WTC11 (cell line): Measurements from ENCODE around the gene DNTT. TPM values are rescaled to one million over a fixed set of nuclear protein-coding genes. Genes with fewer than 3 reads are reported as not detected.

Experiments used
- ATAC-seq: fragments of 200-7000 bp; cut with Tn5 transposase; 2 replicates; pipeline ENCODE4 v1.10.0; 2021; ENCODE audit warnings: mild to moderate bottlenecking, moderate library complexity
- CTCF ChIA-PET: fragments of 300-600 bp; sonication (Branson Sonifier 250); formaldehyde crosslinking; loops from one replicate; lab custom pipeline; 2021; ENCODE audit warnings: antibody characterized with exemption; lab: Charles Lee
- POLR2A ChIA-PET: fragments of 350-600 bp; sonication (Branson Sonifier 250); formaldehyde crosslinking; loops from one replicate; lab custom pipeline; 2021; ENCODE audit warnings: antibody characterized with exemption; lab: Charles Lee
- DNase-seq: peaks from one replicate; pipeline ENCODE4 v3.0.0; 2021; ENCODE audit warnings: low spot score
- H3K27ac Mint-ChIP-seq: 2 replicates; pipeline ENCODE4 v1.8.0; 2021; ENCODE audit warnings: mixed read lengths
- H3K27me3 Mint-ChIP-seq: 2 replicates; pipeline ENCODE4 v1.8.0; 2021; ENCODE audit warnings: low read depth, mild to moderate bottlenecking, moderate library complexity, mixed read lengths
- H3K36me3 Mint-ChIP-seq: 2 replicates; pipeline ENCODE4 v1.8.0; 2021; ENCODE audit warnings: mixed read lengths
- H3K4me1 Mint-ChIP-seq: 2 replicates; pipeline ENCODE4 v1.8.0; 2022; ENCODE audit warnings: mixed read lengths
- H3K4me3 Mint-ChIP-seq: 2 replicates; pipeline ENCODE4 v1.8.0; 2021; ENCODE audit warnings: mild to moderate bottlenecking, moderate library complexity, mixed read lengths
- H3K9me3 Mint-ChIP-seq: 2 replicates; pipeline ENCODE4 v1.8.0; 2021; ENCODE audit warnings: mixed read lengths
- EMX1 ChIP-seq: fragments of 250-450 bp; sonication (Bioruptor Pico); IDR thresholded peaks from 2 replicates; pipeline ENCODE4 v1.8.0; 2021; ENCODE audit warnings: mild to moderate bottlenecking
- ETV6 ChIP-seq: sonication (generic); formaldehyde crosslinking; IDR thresholded peaks from 2 replicates; pipeline ENCODE4 v1.8.1; 2022; ENCODE audit warnings: mild to moderate bottlenecking, missing genetic modification reagents
- RELA ChIP-seq: sonication (generic); formaldehyde crosslinking; IDR thresholded peaks from 2 replicates; pipeline ENCODE4 v1.8.1; 2022; ENCODE audit warnings: missing genetic modification reagents, mild to moderate bottlenecking, borderline replicate concordance
- SP1 ChIP-seq: sonication (generic); formaldehyde crosslinking; conservative IDR thresholded peaks from 2 replicates; pipeline ENCODE4 v1.8.1; 2022; ENCODE audit warnings: missing genetic modification reagents
- TP53 ChIP-seq: sonication (generic); formaldehyde crosslinking; IDR thresholded peaks from 2 replicates; pipeline ENCODE4 v1.8.1; 2023; ENCODE audit warnings: mild to moderate bottlenecking, missing genetic modification reagents
- ZNF232 ChIP-seq: sonication (generic); formaldehyde crosslinking; IDR thresholded peaks from 2 replicates; pipeline ENCODE4 v1.8.0; 2022; ENCODE audit warnings: mild to moderate bottlenecking, missing genetic modification reagents
- ZNF317 ChIP-seq: sonication (generic); formaldehyde crosslinking; IDR thresholded peaks from 2 replicates; pipeline ENCODE4 v1.8.1; 2023; ENCODE audit warnings: low read depth, mild to moderate bottlenecking, moderate library complexity, missing genetic modification reagents, borderline replicate concordance
- total RNA-seq: library from RNA; stranded (reverse); gene quantifications from 3 replicates; pipeline ENCODE4 v1.2.3, GENCODE V29; 2021
- TF ChIP-seq, protein P1 (sequence below): sonication (generic); formaldehyde crosslinking; IDR thresholded peaks from 2 replicates; pipeline ENCODE4 v1.8.0; 2022; ENCODE audit warnings: mild to moderate bottlenecking, missing genetic modification reagents
- TF ChIP-seq, protein P2 (sequence below): fragments of 200-600 bp; IDR thresholded peaks from 2 replicates; pipeline ENCODE4 v1.8.0; 2022; ENCODE audit warnings: antibody characterized with exemption
- TF ChIP-seq, protein P3 (sequence below): sonication (generic); formaldehyde crosslinking; IDR thresholded peaks from 2 replicates; pipeline ENCODE4 v1.8.0; 2022; ENCODE audit warnings: mild to moderate bottlenecking, missing genetic modification reagents
- TF ChIP-seq, protein P4 (sequence below): sonication (generic); formaldehyde crosslinking; IDR thresholded peaks from 2 replicates; pipeline ENCODE4 v1.8.1; 2022; ENCODE audit warnings: low read depth, mild to moderate bottlenecking, moderate library complexity, missing genetic modification reagents, borderline replicate concordance
- TF ChIP-seq, protein P5 (sequence below): sonication (generic); formaldehyde crosslinking; IDR thresholded peaks from 2 replicates; pipeline ENCODE4 v1.8.1; 2023; ENCODE audit warnings: mild to moderate bottlenecking, missing genetic modification reagents, moderate library complexity
- TF ChIP-seq, protein P6 (sequence below): sonication (generic); formaldehyde crosslinking; IDR thresholded peaks from 2 replicates; pipeline ENCODE4 v1.8.0; 2023; ENCODE audit warnings: mild to moderate bottlenecking, missing genetic modification reagents

DNTT gene
- total RNA-seq, 1 experiment from 2014 or later, result not detected

- TF ChIP-seq, protein P1, sequence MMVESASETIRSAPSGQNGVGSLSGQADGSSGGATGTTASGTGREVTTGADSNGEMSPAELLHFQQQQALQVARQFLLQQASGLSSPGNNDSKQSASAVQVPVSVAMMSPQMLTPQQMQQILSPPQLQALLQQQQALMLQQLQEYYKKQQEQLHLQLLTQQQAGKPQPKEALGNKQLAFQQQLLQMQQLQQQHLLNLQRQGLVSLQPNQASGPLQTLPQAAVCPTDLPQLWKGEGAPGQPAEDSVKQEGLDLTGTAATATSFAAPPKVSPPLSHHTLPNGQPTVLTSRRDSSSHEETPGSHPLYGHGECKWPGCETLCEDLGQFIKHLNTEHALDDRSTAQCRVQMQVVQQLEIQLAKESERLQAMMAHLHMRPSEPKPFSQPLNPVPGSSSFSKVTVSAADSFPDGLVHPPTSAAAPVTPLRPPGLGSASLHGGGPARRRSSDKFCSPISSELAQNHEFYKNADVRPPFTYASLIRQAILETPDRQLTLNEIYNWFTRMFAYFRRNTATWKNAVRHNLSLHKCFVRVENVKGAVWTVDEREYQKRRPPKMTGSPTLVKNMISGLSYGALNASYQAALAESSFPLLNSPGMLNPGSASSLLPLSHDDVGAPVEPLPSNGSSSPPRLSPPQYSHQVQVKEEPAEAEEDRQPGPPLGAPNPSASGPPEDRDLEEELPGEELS, result no peak
Measured at GRCh38 chr10:96338279-96338925, 34.2 kb downstream of the DNTT start (continued).

DNA sequence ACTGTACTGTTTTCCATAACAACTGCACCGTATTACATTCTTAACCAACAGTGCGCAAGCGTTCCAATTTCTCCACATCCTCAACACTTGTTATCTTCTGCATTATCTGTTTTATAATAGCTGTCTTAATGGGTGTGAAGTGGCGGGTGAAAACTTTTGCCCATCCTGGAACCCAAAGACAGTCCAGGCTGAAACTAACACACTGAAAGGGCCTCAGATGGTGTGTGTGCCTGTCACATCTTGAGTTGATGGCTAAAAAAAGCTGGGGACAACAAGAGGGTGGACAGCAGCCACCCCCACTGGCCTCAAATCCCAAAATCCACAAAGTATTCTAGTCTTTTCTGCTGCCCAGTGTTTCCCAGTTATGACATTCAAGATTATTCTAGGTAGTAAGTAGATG is 35.1 kb downstream of the DNTT start:
- Mint-ChIP-seq H3K4me3 (no peak overlapping the region), H3K27ac (no peak overlapping the region), H3K4me1 (peaks cover 59% of the 10 kb centered on the region), H3K9me3 (peaks cover 4% of the 10 kb centered on the region; the same call in 1 of the 2 replicates), H3K27me3 (peaks cover 24% of the 10 kb centered on the region), H3K36me3 (no peaks in the 10 kb centered on the region; the same call in 1 of the 2 replicates)
- POLR2A ChIA-PET, result no interaction called here
- ATAC-seq (no peak), DNase-seq (no peak)
- CTCF ChIA-PET, result interaction anchor here (0.8 to 3.0 kb wide), 12 partner anchors 10 to 322 kb away, joined by 3 to 31 read pairs (median 6); no protein-coding TSS in a partner anchor
- no peak for TF ChIP-seq ZNF232 (CRISPR knock-in tag)
- TF ChIP-seq SP1 (CRISPR knock-in tag), result no peak
- no peak for TF ChIP-seq RELA (CRISPR knock-in tag)

DNA sequence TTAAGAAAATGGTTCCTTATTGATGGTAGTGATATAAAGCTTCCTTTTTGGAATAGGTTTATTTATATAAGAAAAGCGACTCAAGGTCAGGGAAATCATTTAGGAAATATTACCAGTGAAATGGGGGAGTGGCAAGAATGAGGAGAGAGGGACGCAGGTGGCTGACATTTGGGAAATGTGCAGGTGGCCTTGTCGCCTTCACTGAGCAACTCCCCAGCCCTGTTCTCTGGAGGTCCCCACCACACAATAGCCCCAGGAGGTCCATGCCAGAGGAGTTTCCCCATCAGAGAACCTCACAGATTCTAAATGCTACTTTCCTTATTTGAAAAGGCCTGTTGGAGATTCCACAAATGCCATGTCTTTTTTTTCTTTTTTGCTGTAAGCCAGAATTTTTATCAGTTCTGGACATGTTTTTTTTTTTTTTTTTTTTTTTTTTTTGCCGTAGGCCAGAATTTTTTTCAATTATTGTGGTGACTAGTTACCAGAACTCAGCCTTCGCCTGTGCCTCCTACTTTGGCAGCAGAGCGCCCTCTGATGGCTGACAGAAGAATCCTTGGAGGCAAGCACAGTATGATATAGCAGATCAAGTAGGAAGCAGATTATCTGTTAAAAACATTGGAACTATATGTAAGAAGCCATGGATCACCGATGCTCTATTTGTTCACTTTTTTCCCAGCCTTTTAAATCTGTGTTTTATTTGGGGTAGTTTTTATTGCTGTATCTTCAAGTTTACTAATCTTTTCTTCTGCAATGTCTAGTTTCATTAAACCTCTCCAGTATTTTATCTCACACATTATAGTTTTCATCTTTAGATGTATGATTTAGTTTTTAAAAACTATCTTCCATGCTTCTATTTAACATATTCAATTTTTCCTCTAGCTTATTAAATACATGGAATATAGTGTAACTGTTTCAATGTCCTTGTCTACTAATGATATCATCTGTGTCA is 36.0 kb downstream of the DNTT start:
- DNase-seq (peak; percentile 79), ATAC-seq (peak; percentile 72)
- peaks cover 59% of the 10 kb centered on the region for H3K4me1 Mint-ChIP-seq
- peaks cover 4% of the 10 kb centered on the region for H3K9me3 Mint-ChIP-seq
- peaks cover 24% of the 10 kb centered on the region for H3K27me3 Mint-ChIP-seq
- peaks cover 3% of the 10 kb centered on the region for H3K36me3 Mint-ChIP-seq
- CTCF ChIA-PET, result interaction anchor here (0.8 to 3.0 kb wide), 24 partner anchors 10 to 323 kb away, joined by 3 to 31 read pairs (median 6); partner anchors contain the start of gene TLL2
- H3K27ac Mint-ChIP-seq, result no peak overlapping the region
- POLR2A ChIA-PET, result no interaction called here
- H3K4me3 Mint-ChIP-seq, result no peak overlapping the region
- TF ChIP-seq ZNF317 (peak; percentile 79), EMX1 (CRISPR knock-in tag) (no peak)
- TF ChIP-seq, protein P2, sequence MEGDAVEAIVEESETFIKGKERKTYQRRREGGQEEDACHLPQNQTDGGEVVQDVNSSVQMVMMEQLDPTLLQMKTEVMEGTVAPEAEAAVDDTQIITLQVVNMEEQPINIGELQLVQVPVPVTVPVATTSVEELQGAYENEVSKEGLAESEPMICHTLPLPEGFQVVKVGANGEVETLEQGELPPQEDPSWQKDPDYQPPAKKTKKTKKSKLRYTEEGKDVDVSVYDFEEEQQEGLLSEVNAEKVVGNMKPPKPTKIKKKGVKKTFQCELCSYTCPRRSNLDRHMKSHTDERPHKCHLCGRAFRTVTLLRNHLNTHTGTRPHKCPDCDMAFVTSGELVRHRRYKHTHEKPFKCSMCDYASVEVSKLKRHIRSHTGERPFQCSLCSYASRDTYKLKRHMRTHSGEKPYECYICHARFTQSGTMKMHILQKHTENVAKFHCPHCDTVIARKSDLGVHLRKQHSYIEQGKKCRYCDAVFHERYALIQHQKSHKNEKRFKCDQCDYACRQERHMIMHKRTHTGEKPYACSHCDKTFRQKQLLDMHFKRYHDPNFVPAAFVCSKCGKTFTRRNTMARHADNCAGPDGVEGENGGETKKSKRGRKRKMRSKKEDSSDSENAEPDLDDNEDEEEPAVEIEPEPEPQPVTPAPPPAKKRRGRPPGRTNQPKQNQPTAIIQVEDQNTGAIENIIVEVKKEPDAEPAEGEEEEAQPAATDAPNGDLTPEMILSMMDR, result peak; percentile 71

GRCh38 chr10:96341219-96342182 is 37.3 kb downstream of the DNTT start:
- H3K4me3 Mint-ChIP-seq, result no peak overlapping the region
- H3K27ac Mint-ChIP-seq, result no peak overlapping the region
- peak; percentile 43 for ATAC-seq
- peaks cover 16% of the 10 kb centered on the region for H3K36me3 Mint-ChIP-seq
- peaks cover 63% of the 10 kb centered on the region for H3K4me1 Mint-ChIP-seq
- peak; percentile 24 for DNase-seq
- POLR2A ChIA-PET, result no interaction called here
- CTCF ChIA-PET, result interaction anchor here (0.6 to 2.6 kb wide), 17 partner anchors 11 to 324 kb away, joined by 3 to 24 read pairs (median 3); partner anchors contain the start of gene TLL2
- H3K9me3 Mint-ChIP-seq, result peaks cover 17% of the 10 kb centered on the region
- peaks cover 24% of the 10 kb centered on the region for H3K27me3 Mint-ChIP-seq
- TF ChIP-seq ETV6 (peak; percentile 75), TP53 (no peak; the same call in 1 of the 2 replicates)
- TF ChIP-seq, protein P3, sequence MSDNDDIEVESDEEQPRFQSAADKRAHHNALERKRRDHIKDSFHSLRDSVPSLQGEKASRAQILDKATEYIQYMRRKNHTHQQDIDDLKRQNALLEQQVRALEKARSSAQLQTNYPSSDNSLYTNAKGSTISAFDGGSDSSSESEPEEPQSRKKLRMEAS (CRISPR knock-in tag), result peak; percentile 49; the same call in 1 of the 2 replicates
- TF ChIP-seq, protein P4, sequence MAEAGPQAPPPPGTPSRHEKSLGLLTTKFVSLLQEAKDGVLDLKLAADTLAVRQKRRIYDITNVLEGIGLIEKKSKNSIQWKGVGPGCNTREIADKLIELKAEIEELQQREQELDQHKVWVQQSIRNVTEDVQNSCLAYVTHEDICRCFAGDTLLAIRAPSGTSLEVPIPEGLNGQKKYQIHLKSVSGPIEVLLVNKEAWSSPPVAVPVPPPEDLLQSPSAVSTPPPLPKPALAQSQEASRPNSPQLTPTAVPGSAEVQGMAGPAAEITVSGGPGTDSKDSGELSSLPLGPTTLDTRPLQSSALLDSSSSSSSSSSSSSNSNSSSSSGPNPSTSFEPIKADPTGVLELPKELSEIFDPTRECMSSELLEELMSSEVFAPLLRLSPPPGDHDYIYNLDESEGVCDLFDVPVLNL, result no peak
- TF ChIP-seq, protein P5, sequence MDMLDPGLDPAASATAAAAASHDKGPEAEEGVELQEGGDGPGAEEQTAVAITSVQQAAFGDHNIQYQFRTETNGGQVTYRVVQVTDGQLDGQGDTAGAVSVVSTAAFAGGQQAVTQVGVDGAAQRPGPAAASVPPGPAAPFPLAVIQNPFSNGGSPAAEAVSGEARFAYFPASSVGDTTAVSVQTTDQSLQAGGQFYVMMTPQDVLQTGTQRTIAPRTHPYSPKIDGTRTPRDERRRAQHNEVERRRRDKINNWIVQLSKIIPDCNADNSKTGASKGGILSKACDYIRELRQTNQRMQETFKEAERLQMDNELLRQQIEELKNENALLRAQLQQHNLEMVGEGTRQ (CRISPR knock-in tag), result peak; percentile 41; the same call in 1 of the 2 replicates
- TF ChIP-seq, protein P6, sequence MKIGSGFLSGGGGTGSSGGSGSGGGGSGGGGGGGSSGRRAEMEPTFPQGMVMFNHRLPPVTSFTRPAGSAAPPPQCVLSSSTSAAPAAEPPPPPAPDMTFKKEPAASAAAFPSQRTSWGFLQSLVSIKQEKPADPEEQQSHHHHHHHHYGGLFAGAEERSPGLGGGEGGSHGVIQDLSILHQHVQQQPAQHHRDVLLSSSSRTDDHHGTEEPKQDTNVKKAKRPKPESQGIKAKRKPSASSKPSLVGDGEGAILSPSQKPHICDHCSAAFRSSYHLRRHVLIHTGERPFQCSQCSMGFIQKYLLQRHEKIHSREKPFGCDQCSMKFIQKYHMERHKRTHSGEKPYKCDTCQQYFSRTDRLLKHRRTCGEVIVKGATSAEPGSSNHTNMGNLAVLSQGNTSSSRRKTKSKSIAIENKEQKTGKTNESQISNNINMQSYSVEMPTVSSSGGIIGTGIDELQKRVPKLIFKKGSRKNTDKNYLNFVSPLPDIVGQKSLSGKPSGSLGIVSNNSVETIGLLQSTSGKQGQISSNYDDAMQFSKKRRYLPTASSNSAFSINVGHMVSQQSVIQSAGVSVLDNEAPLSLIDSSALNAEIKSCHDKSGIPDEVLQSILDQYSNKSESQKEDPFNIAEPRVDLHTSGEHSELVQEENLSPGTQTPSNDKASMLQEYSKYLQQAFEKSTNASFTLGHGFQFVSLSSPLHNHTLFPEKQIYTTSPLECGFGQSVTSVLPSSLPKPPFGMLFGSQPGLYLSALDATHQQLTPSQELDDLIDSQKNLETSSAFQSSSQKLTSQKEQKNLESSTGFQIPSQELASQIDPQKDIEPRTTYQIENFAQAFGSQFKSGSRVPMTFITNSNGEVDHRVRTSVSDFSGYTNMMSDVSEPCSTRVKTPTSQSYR, result no peak
